HG03139 (cell line): ENCODE measurements around the gene NUDT17.
"Not testable (repeated sequence)": the region's sequence is repeated elsewhere in the genome, so short reads cannot be mapped to it uniquely, and the experiment has no call there.

Experiments
- ATAC-seq: cut with Tn5 transposase; IDR thresholded peaks from one replicate; pipeline ENCODE4 v1.9.1; 2021; ENCODE audit not compliant: unreplicated experiment

NUDT17 gene

GRCh38 chr1:145845514-145846161 is at the start of gene NUDT17:
Gene NUDT17, plus strand, starts transcription at chr1:145845630. Its CDS starts 11 bp downstream, at chr1:145845641.
- peak; percentile 66 for ATAC-seq

- no peak for ATAC-seq
Measured at GRCh38 chr1:145796753-145797152, 48.7 kb upstream of the NUDT17 start.

- no peak for ATAC-seq
Measured at GRCh38 chr1:145799806-145800205, 45.6 kb upstream of the NUDT17 start.

- ATAC-seq: no peak
Measured at GRCh38 chr1:145804235-145805045, 41.0 kb upstream of the NUDT17 start.

- ATAC-seq: no peak
Measured at GRCh38 chr1:145805057-145805456, 40.4 kb upstream of the NUDT17 start.

- no peak for ATAC-seq
Measured at GRCh38 chr1:145806408-145806807, 39.0 kb upstream of the NUDT17 start.

GRCh38 chr1:145806844-145807243 is 38.6 kb upstream of the NUDT17 start:
- ATAC-seq: no peak

- ATAC-seq: not testable (repeated sequence)
Measured at GRCh38 chr1:145812977-145813810, 32.2 kb upstream of the NUDT17 start.

GRCh38 chr1:145818095-145818494 is 27.3 kb upstream of the NUDT17 start:
- not testable (repeated sequence) for ATAC-seq

- not testable (repeated sequence) for ATAC-seq
Measured at GRCh38 chr1:145822779-145823331, 22.6 kb upstream of the NUDT17 start.

GRCh38 chr1:145823565-145824498 is 21.6 kb upstream of the NUDT17 start, which contains the start of the genes POLR3C and RNF115:
Gene POLR3C, plus strand, starts transcription at chr1:145824200. Its CDS starts 1,577 bp downstream, at chr1:145825777.
Gene RNF115, minus strand, starts transcription at chr1:145824095. Its CDS starts 222 bp downstream, at chr1:145823873.
- ATAC-seq: peak; percentile 80

- no peak for ATAC-seq
Measured at GRCh38 chr1:145824499-145824842, 21.0 kb upstream of the NUDT17 start.

- no peak for ATAC-seq
Measured at GRCh38 chr1:145826030-145826429, 19.4 kb upstream of the NUDT17 start.

GRCh38 chr1:145827966-145828365 is 17.5 kb upstream of the NUDT17 start:
- no peak for ATAC-seq

GRCh38 chr1:145828367-145829026 is 16.9 kb upstream of the NUDT17 start:
- no peak for ATAC-seq

GRCh38 chr1:145830810-145831209 is 14.6 kb upstream of the NUDT17 start:
- ATAC-seq: not testable (repeated sequence)

GRCh38 chr1:145837656-145838055 is 7.8 kb upstream of the NUDT17 start:
- no peak for ATAC-seq

GRCh38 chr1:145843031-145843430 is 2.4 kb upstream of the NUDT17 start:
- ATAC-seq: no peak

GRCh38 chr1:145845144-145845513 is 301 bp upstream of the NUDT17 start:
- ATAC-seq: peak; percentile 47
